PC-3 (cell line): ENCODE measurements around the gene LIMS2. TPM values are rescaled to one million over a fixed set of nuclear protein-coding genes. Genes with fewer than 3 reads are reported as not detected.

Experiments
- ATAC-seq: fragments of 200-7000 bp; cut with Tn5 transposase; 2 replicates; pipeline ENCODE4 v1.9.1; 2020; ENCODE audit warnings: mild to moderate bottlenecking, moderate library complexity
- BruUV-seq: library from RNA; stranded (reverse); fragments of 400-500 nt; replicated peaks from 2 replicates; lab custom pipeline; 2021; lab: Mats Ljungman, UMichigan
- CTCF ChIA-PET: fragments of 300-600 bp; sonication (Branson Sonifier 250); formaldehyde crosslinking; loops from one replicate; lab custom pipeline; 2022; ENCODE audit warnings: antibody characterized with exemption; lab: Charles Lee
- POLR2A ChIA-PET: fragments of 300-600 bp; sonication (Branson Sonifier 250); formaldehyde crosslinking; loops from one replicate; lab custom pipeline; 2022; ENCODE audit warnings: antibody characterized with exemption; ENCODE audit not compliant: unreplicated experiment; lab: Charles Lee
- DNase-seq: peaks from one replicate; pipeline ENCODE4 v3.0.0-alpha.2; 2015
- H2AFZ ChIP-seq: fragments of 300-600 bp; sonication (generic); 2 replicates; pipeline ENCODE4 v1.6.0; 2016; ENCODE audit warnings: antibody characterized with exemption, low read length
- H3F3A ChIP-seq: fragments of 300-600 bp; sonication (generic); one replicate; pipeline ENCODE4 v1.6.0; 2017; ENCODE audit warnings: antibody characterized with exemption, low read length, control low read depth, mild to moderate bottlenecking; ENCODE audit not compliant: unreplicated experiment
- H3K27ac ChIP-seq: fragments of 300-600 bp; sonication (generic); 2 replicates; pipeline ENCODE4 v1.5.1; 2016; ENCODE audit warnings: mild to moderate bottlenecking, low read length
- H3K27me3 ChIP-seq: fragments of 300-600 bp; sonication (generic); 2 replicates; pipeline ENCODE4 v1.6.1; 2016; ENCODE audit warnings: low read length, mixed read lengths
- H3K36me3 ChIP-seq: fragments of 300-600 bp; sonication (generic); 2 replicates; pipeline ENCODE4 v1.6.1; 2016; ENCODE audit warnings: low read depth, mixed run types, low read length, mixed read lengths
- H3K4me1 ChIP-seq: fragments of 300-600 bp; sonication (generic); 2 replicates; pipeline ENCODE4 v1.5.1; 2016; ENCODE audit warnings: low read length; ENCODE audit not compliant: insufficient read depth
- H3K4me2 ChIP-seq: fragments of 300-600 bp; sonication (generic); 2 replicates; pipeline ENCODE4 v1.6.0; 2016; ENCODE audit warnings: low read length
- H3K4me3 ChIP-seq: fragments of 300-600 bp; sonication (generic); 2 replicates; pipeline ENCODE4 v1.5.1; 2016; ENCODE audit warnings: mild to moderate bottlenecking, low read length, mixed read lengths
- H3K79me2 ChIP-seq: fragments of 300-600 bp; sonication (generic); 2 replicates; pipeline ENCODE4 v1.6.1; 2017; ENCODE audit warnings: low read length, mixed read lengths
- H3K9ac ChIP-seq: fragments of 300-600 bp; sonication (generic); 2 replicates; pipeline ENCODE4 v1.6.0; 2016; ENCODE audit warnings: mild to moderate bottlenecking, low read length
- H3K9me2 ChIP-seq: fragments of 300-600 bp; sonication (generic); replicated peaks from 2 replicates; pipeline ENCODE4 v1.6.1; 2016; ENCODE audit warnings: mixed run types, low read length, mixed read lengths
- H3K9me3 ChIP-seq: fragments of 300-600 bp; sonication (generic); 2 replicates; pipeline ENCODE4 v1.6.1; 2016; ENCODE audit warnings: low read length, mixed read lengths
- H4K20me1 ChIP-seq: fragments of 300-600 bp; sonication (generic); 2 replicates; pipeline ENCODE4 v1.6.1; 2016; ENCODE audit warnings: low read length, mixed read lengths
- CTCF ChIP-seq: fragments of 300-600 bp; sonication (generic); conservative IDR thresholded peaks from 2 replicates; pipeline ENCODE4 v1.5.1; 2017; ENCODE audit warnings: antibody characterized with exemption, low read depth, mild to moderate bottlenecking, low read length
- EZH2 ChIP-seq: fragments of 300-600 bp; sonication (generic); IDR thresholded peaks from one replicate; pipeline ENCODE4 v1.6.1; 2017; ENCODE audit warnings: antibody characterized with exemption, mild to moderate bottlenecking, low read length; ENCODE audit not compliant: unreplicated experiment
- EZH2phosphoT487 ChIP-seq: fragments of 300-600 bp; sonication (generic); IDR thresholded peaks from 2 replicates; pipeline ENCODE4 v1.6.1; 2018; ENCODE audit warnings: mild to moderate bottlenecking, antibody characterized with exemption, low read length, borderline replicate concordance
- intact Hi-C: fragments of 100-400 bp; cut with micrococcal nuclease; formaldehyde crosslinking; loops from 2 replicates; pipeline ENCODE4 v1.9.0; 2023
- total RNA-seq: library from RNA; depleted of rRNA; stranded (reverse); fragments of >200 nt; gene quantifications from 2 replicates; pipeline ENCODE4 v1.2.3, GENCODE V29; 2014

The LIMS2 gene
- total RNA-seq, 1 experiment from 2014 or later, result 5.0 TPM

- ATAC-seq, result no peak
- POLR2A ChIA-PET, result no interaction called here
Measured at GRCh38 chr2:127626917-127627739, 48.2 kb downstream of the LIMS2 start.

GRCh38 chr2:127626175-127626574, 49.2 kb downstream of the LIMS2 start:
- no TSS peak for BruUV-seq
- Histone ChIP-seq H3K9me2 (no peaks in the 10 kb centered on the region), H3K9ac (no peak overlapping the region), H3K27me3 (no peaks in the 10 kb centered on the region), H3K27ac (no peak overlapping the region), H3K79me2 (peaks cover 31% of the 10 kb centered on the region), H3K4me3 (no peak overlapping the region), H3K9me3 (no peaks in the 10 kb centered on the region), H2AFZ (no peak overlapping the region), H3F3A (no peaks in the 10 kb centered on the region), H4K20me1 (no peaks in the 10 kb centered on the region), H3K4me2 (no peak overlapping the region), H3K36me3 (peaks cover 12% of the 10 kb centered on the region; the same call in 1 of the 2 replicates), H3K4me1 (peaks cover 34% of the 10 kb centered on the region)
- ChIA-PET POLR2A (no interaction called here), CTCF (no interaction called here)
- DNase-seq (no peak), ATAC-seq (no peak)
- intact Hi-C loops, result no loop called here
- TF ChIP-seq EZH2, result no peak

More at GRCh38 chr2:127626917-127627739, 48.2 kb downstream of the LIMS2 start:
- Histone ChIP-seq H3K27me3 (no peaks in the 10 kb centered on the region), H3K4me2 (no peak overlapping the region), H3K4me1 (peaks cover 33% of the 10 kb centered on the region), H3K79me2 (peaks cover 23% of the 10 kb centered on the region), H3K9me3 (no peaks in the 10 kb centered on the region), H4K20me1 (no peaks in the 10 kb centered on the region), H3K9me2 (no peaks in the 10 kb centered on the region), H3F3A (no peaks in the 10 kb centered on the region), H3K36me3 (peaks cover 12% of the 10 kb centered on the region; the same call in 1 of the 2 replicates), H3K4me3 (no peak overlapping the region), H3K9ac (no peak overlapping the region), H2AFZ (no peak overlapping the region), H3K27ac (no peak overlapping the region)
- no TSS peak for BruUV-seq
- intact Hi-C loops, result no loop called here
- DNase-seq, result no peak
- TF ChIP-seq EZH2, result no peak
- TF ChIP-seq CTCF, result no peak
- no peak for TF ChIP-seq EZH2phosphoT487
- CTCF ChIA-PET, result no interaction called here

- Histone ChIP-seq H3K27ac (no peak overlapping the region), H3K9me3 (no peaks in the 10 kb centered on the region), H3K9ac (no peak overlapping the region), H3K79me2 (peaks cover 35% of the 10 kb centered on the region), H2AFZ (no peak overlapping the region), H3K4me2 (no peak overlapping the region), H3K4me1 (peaks cover 34% of the 10 kb centered on the region), H3K27me3 (no peaks in the 10 kb centered on the region), H3K9me2 (no peaks in the 10 kb centered on the region), H3K4me3 (no peak overlapping the region), H4K20me1 (no peaks in the 10 kb centered on the region), H3F3A (no peaks in the 10 kb centered on the region), H3K36me3 (peaks cover 17% of the 10 kb centered on the region; the same call in 1 of the 2 replicates)
- BruUV-seq, result no TSS peak
- intact Hi-C loops, result no loop called here
- TF ChIP-seq EZH2phosphoT487 (no peak), CTCF (no peak), EZH2 (no peak)
- ATAC-seq (no peak), DNase-seq (no peak)
- CTCF ChIA-PET, result no interaction called here
- POLR2A ChIA-PET, result no interaction called here
Measured at GRCh38 chr2:127625572-127625951, 49.8 kb downstream of the LIMS2 start.
